NCI-H774 (cell line): ENCODE measurements around the gene CNR2.
A peak's percentile ranks its signal among the peaks of the same experiment; 100 is the strongest.
"Not testable (repeated sequence)": the region's sequence is repeated elsewhere in the genome, so short reads cannot be mapped to it uniquely, and the experiment has no call there.

Experiments used
- DNase-seq: peaks from one replicate; lab custom pipeline; 2025; lab: John Stamatoyannopoulos, UW

CNR2 gene

DNA sequence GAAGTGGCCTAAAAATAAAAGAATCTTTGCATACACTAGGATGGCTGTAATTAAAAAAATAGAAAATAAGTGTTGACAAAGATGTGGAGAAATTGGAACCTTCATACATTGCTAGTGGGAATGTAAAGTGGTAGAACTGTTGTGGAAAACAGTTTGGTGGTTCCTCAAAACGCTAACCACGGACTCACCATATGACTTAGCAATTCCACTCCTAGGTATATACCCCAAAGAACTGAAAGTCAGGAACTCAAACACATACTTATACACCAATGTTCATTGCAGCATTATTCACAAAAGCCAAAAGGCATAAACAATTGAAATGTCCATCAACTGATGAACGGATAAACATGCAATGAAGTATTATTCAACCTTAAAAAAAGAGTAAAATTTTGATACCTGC lies 77.1 kb downstream of the CNR2 start:
- no peak for DNase-seq

DNA sequence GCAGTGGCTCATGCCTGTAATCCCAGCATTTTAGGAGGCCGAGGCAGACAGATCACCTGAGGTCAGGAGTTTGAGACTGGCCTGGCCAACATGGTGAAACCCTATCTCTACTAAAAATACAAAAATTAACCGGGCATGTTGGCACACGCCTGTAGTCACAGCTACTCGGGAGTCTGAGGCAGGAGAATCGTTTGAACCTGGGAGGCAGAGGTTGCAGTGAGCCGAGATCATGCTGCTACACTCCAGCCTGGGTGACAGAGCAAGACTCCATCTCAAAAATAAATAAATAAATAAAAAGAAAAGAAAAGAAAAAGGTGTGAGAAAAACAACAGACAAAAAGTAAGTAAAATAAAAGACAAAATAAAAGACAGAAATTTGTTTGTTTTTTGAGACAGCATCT lies 79.0 kb downstream of the CNR2 start:
- DNase-seq = not testable (repeated sequence)

DNA sequence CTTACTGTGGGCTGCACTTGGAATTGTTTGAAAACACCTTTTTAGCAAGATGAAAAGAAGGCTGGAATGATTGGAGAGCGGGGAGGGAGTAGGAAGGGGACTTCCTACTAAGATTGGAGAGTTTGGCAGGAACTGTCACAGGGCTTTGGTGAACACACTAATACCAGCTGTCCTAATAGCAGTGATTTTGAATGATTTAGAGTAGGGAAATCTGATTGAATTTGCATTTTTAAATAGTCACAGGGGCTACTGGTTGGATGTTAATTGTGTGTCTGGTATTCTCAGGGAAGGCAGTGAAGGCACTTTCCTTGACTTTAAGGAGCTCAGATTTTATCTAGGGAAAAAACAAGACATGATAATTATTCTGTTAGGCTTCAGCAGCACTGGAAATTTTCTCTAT lies 85.4 kb downstream of the CNR2 start:
- DNase-seq = no peak

DNA sequence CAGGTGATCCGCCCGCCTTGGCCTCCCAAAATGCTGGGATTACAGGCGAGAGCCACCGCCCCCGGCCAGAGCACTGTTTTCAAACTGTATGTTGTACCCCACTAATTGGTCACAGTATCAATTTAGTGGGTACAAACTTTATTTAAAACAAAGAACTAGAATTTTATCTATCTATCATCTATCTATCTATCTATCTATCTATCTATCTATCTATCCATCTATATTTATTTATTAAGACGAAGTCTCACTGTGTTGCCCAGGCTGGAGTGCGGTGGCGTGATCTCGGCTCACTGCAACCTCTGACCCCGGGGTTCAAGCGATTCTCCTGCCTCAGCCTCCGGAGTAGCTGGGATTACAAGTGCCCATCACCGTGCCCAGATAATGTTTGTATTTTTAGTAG lies 86.6 kb downstream of the CNR2 start:
- DNase-seq = not testable (repeated sequence)

DNA sequence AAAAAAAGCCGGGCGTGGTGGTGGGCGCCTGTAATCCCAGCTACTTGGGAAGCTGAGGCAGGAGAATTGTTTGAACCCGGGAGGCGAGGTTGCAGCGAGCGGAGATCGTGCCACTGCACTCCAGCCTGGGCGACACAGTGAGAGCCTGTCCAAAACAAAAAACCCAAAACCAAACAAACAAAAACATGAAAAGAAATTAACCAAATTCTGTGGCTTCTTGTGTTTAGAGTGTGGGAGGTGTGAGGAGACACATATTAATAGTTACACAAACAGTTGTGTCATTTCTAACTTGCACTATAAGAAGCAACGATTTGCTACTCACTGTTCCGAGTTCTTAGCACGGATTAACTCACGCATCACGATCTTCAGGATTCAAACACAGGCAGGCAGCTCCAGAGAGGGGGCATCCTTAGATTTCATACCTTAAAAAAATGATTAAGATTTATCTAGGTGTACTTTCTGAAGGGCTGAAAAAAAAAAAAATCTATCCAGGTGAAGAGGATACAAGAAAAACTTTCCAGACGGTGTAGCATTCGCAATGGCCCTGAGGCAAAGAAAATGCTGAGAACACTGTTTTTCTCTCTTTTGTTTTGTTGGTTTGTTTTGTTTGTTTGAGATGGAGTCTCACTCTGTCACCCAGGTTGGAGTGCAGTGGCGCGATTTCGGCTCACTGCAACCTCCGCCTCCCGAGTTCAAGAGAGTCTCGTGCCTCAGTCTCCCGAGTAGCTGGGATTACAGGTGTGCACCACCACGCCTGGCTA lies 87.2 kb downstream of the CNR2 start:
- no peak for DNase-seq

DNA sequence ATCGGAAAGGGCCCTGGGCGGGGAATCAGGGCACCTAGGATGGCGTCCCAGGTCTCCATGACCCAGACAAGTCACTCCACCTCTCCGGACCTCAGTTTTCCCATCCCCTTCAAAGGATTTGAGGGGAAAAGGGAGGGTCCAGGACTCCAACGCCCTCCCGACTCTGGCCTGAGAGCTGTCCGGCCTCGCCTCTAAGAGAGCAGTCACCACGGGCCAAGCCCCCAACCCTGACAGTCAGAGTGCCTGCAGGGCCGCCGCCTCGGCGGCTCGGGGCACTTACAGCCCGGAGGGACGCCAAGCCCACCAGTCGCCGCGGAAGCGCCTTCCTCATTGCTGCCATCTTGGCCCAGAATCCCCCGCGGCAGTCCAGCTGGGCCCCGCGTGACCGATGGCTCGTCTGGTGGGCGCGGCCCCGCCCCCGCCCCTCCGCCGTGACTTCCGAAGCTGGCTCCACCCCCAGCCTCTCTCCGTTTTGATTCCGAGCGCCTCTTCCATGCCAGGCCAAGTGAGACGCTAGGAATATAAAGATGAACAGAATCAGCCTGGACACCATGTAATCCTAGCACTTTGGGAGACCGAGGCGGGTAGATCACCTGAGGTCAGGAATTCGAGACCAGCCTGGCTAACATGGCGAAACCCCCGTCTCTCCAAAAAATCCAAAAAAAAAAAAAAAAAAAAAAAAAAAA lies 87.9 kb downstream of the CNR2 start, which contains the start of gene HMGCL:
Gene HMGCL, minus strand, starts transcription at position 354 of the 686 bp plus-strand sequence. Its CDS starts 14 bp downstream, at position 340.
- peak; percentile 68 for DNase-seq

DNA sequence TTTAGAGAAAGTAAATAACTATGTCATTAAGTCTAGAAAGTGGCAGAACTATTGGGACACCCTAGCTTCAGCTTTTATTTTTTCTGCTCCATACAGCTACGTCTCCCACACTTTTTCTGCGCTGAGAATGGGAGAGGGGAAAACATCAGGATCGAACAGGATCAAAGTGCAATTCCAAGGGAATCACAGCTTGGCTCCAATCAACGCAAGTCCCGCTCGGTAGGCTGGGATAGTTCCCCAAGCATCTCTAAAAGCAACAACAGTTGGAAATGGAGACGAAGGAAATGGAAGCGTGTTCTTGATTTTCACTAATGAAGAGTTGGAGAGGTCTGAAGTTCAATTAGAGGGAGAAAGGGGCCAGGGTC lies 88.5 kb downstream of the CNR2 start:
- DNase-seq = no peak

DNA sequence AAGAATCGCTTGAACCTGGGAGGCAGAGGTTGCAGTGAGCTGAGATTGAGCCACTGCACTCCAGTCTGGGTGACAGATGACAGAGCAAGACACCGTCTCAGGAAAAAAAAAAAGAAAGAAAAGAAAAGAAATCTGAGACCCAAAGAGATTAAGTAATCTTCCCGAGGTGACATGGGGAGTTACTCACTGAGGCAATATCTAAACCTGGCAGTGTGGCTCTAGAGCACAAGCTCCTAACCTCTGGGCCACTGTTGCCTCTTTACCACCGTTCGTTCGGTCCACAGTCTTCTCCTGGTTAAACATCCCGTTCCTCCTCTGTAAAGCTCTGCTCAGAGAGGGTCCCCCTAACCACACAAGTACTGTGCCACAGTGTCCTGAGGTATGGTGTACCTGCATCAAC lies 89.4 kb downstream of the CNR2 start:
- no peak for DNase-seq
